Measurements from ENCODE around the gene TMEM120B. TPM values are rescaled to one million over a fixed set of nuclear protein-coding genes. Genes with fewer than 3 reads are reported as not detected.

Gene TMEM120B
- total RNA-seq, 1 experiment from 2014 or later = 20.5 TPM

GRCh38 chr12:121701667-121702277, 10.8 kb upstream of the TMEM120B start:
- Histone ChIP-seq H3K4me3 (replicated peaks in 1 of 2; ENCODE audit: low read depth in 1 of 2, low read length in 2 of 2) (no peak overlapping the region), H3K36me3 (ENCODE audit: control insufficient read depth in 1 of 2, insufficient read depth in 2 of 2, low read length in 2 of 2) (no peaks in the 10 kb centered on the region), H3K27me3 (ENCODE audit: insufficient read depth, low read length) (no peaks in the 10 kb centered on the region), H3K9me3 (ENCODE audit: control insufficient read depth in 1 of 2, insufficient read depth in 1 of 2, low read depth in 1 of 2, low read length in 2 of 2) (no peaks in the 10 kb centered on the region), H3K9me2 (ENCODE audit: insufficient read depth) (no peaks in the 10 kb centered on the region), H3K4me1 (ENCODE audit: control insufficient read depth in 1 of 2, insufficient read depth in 2 of 2, low read length in 2 of 2) (peaks cover 0 to 7% of the 10 kb centered on the region in 2 experiments; a peak in 2 of 4 replicates), H3K79me2 (ENCODE audit: insufficient read depth, low read length) (no peaks in the 10 kb centered on the region), H3K9ac (ENCODE audit: low read length) (no peak overlapping the region), H4K20me1 (ENCODE audit: insufficient read depth) (no peaks in the 10 kb centered on the region), H3K27ac (ENCODE audit: low read depth, low read length) (no peak overlapping the region), H3K4me2 (ENCODE audit: low read length) (no peak overlapping the region), H2AFZ (ENCODE audit: low read depth, low read length, poor library complexity, severe bottlenecking) (no peak overlapping the region)
- ATAC-seq (no peak), DNase-seq (ENCODE audit: low read depth, low spot score) (no peak)
- POLR2A ChIA-PET = interaction anchor here (0.6 kb wide), 1 partner anchor 95 kb away, joined by 3 read pairs; no protein-coding TSS in a partner anchor
- CTCF ChIA-PET = interaction anchor here (1.2 kb wide), 1 partner anchor 93 kb away, joined by 4 read pairs; no protein-coding TSS in a partner anchor
- intact Hi-C loops (cut with micrococcal nuclease) = no loop called here
- RAD21 ChIA-PET (ENCODE audit: low non-redundant PET in 1 of 2, low total read pairs in 2 of 2, uncharacterized antibody in 2 of 2, unreplicated experiment in 2 of 2) = interaction anchor here in 1 of 2 experiments (0.8 kb wide), 1 partner anchor 93 kb away, joined by 3 read pairs; no protein-coding TSS in a partner anchor
- BruUV-seq (replicated peaks) = no TSS peak
- TF ChIP-seq POLR2AphosphoS5 (IDR thresholded peaks at IDR 0.05; ENCODE audit: low read depth, low read length) (no peak), EGR1 (IDR thresholded peaks at IDR 0.05; ENCODE audit: low read depth) (no peak), YY1 (IDR thresholded peaks at IDR 0.05; ENCODE audit: extremely low read depth, insufficient replicate concordance, low read depth, low read length) (no peak), POLR2A (IDR thresholded peaks at IDR 0.05; ENCODE audit: borderline replicate concordance, extremely low read depth, insufficient read depth, insufficient read length) (no peak), ELF1 (IDR thresholded peaks at IDR 0.05; ENCODE audit: borderline replicate concordance, low read depth) (no peak)

- no peaks in the 10 kb centered on the region for H3K27me3 ChIP-seq (ENCODE audit: insufficient read depth, low read length)
- DNase-seq (ENCODE audit: low read depth, low spot score) (no peak), ATAC-seq (no peak)
- H3K4me1 ChIP-seq (ENCODE audit: control insufficient read depth in 1 of 2, insufficient read depth in 2 of 2, low read length in 2 of 2) = no peaks in the 10 kb centered on the region
- POLR2A ChIA-PET = interaction anchor here (0.6 kb wide), 1 partner anchor 25 kb away, joined by 3 read pairs; no protein-coding TSS in a partner anchor
- H3K9ac ChIP-seq (ENCODE audit: low read length) = no peak overlapping the region
- H3K4me2 ChIP-seq (ENCODE audit: low read length) = no peak overlapping the region
- no peaks in the 10 kb centered on the region for H3K9me3 ChIP-seq (ENCODE audit: control insufficient read depth in 1 of 2, insufficient read depth in 1 of 2, low read depth in 1 of 2, low read length in 2 of 2)
- no peaks in the 10 kb centered on the region for H3K9me2 ChIP-seq (ENCODE audit: insufficient read depth)
- no peak overlapping the region for H3K27ac ChIP-seq (ENCODE audit: low read depth, low read length)
- CTCF ChIA-PET = no interaction called here
- BruUV-seq (replicated peaks) = no TSS peak
- intact Hi-C loops (cut with micrococcal nuclease) = no loop called here
- H4K20me1 ChIP-seq (ENCODE audit: insufficient read depth) = no peaks in the 10 kb centered on the region
- H3K36me3 ChIP-seq (ENCODE audit: control insufficient read depth in 1 of 2, insufficient read depth in 2 of 2, low read length in 2 of 2) = no peaks in the 10 kb centered on the region
- no peak overlapping the region for H2AFZ ChIP-seq (ENCODE audit: low read depth, low read length, poor library complexity, severe bottlenecking)
- no peaks in the 10 kb centered on the region for H3K79me2 ChIP-seq (ENCODE audit: insufficient read depth, low read length)
- RAD21 ChIA-PET (ENCODE audit: low non-redundant PET in 1 of 2, low total read pairs in 2 of 2, uncharacterized antibody in 2 of 2, unreplicated experiment in 2 of 2) = no interaction called here
- H3K4me3 ChIP-seq (replicated peaks in 1 of 2; ENCODE audit: low read depth in 1 of 2, low read length in 2 of 2) = no peak overlapping the region
- TF ChIP-seq ATF3 (IDR thresholded peaks at IDR 0.05) = no peak
- TF ChIP-seq EGR1 (IDR thresholded peaks at IDR 0.05; ENCODE audit: low read depth) = no peak
Observed at GRCh38 chr12:121702944-121703343, 9.6 kb upstream of the TMEM120B start.

All from HCT116 (cell line).